Fibroblast of villous mesenchyme (primary cell): ENCODE results near the gene HSD17B8. TPM values are rescaled to one million over a fixed set of nuclear protein-coding genes. Genes with fewer than 3 reads are reported as not detected.

ENCODE experiments used
- DNase-seq: peaks from one replicate; pipeline ENCODE4 v3.0.0-alpha.2; 2010; ENCODE audit warnings: low read depth
- H3K4me3 ChIP-seq: 2 replicates; pipeline ENCODE4 v1.5.1; 2011; ENCODE audit warnings: low read depth, mild to moderate bottlenecking, low read length
- CTCF ChIP-seq: IDR thresholded peaks from 2 replicates; pipeline ENCODE4 v1.5.1; 2012; ENCODE audit warnings: low read depth, mild to moderate bottlenecking, low read length; ENCODE audit not compliant: insufficient read depth
- small RNA-seq: library from RNA; depleted of rRNA; stranded (forward); fragments of <200 nt; gene quantifications from one replicate; pipeline ENCODE3, GENCODE V24; 2012
- total RNA-seq: library from RNA; depleted of rRNA; stranded (reverse); fragments of >200 nt; gene quantifications from 2 replicates; pipeline ENCODE4 v1.2.3, GENCODE V29; 2012

Gene HSD17B8
- total RNA-seq, 1 donor: 4.7 TPM

GRCh38 chr6:33252759-33253158 lies 48.3 kb downstream of the HSD17B8 start:
- DNase-seq: no peak
- H3K4me3 ChIP-seq: no peak overlapping the region
- TF ChIP-seq CTCF: no peak

DNA sequence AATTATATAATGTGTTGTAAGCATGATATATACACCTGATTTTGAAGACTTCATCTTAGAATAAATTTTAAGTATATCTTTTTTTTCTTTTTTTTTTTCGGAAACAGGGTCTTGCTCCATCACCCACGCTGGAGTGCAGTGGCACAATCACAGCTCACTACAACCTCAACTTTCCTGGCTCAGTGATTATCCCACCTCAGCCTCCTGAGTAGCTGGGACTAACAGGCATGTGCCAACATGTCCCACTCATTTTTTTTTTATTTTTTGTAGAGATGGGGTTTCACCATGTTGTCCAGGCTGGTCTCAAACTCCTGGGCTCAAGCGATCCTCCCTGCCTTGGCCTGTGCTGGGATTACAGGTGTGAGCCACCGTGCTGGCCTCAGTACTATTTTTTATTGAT lies 50.1 kb downstream of the HSD17B8 start:
- DNase-seq: no peak
- H3K4me3 ChIP-seq: no peak overlapping the region
- TF ChIP-seq CTCF: no peak

Small RNA genes within 50 kb of the gene (small RNA-seq; reads per million reads assigned to genes)
- gene MIR219A1 (0.28 reads per million), gene RNY4P10 (not detected)

Other genes with a start within 250 kb of the HSD17B8 start
- 126 and 146 TPM in 2 replicates for gene BRD2, start 236.1 kb upstream of the HSD17B8 start, total RNA-seq
- gene HLA-DOA, start 195.1 kb upstream of the HSD17B8 start, total RNA-seq: not detected in 2 replicates
- gene HLA-DPA1, start 131.0 kb upstream of the HSD17B8 start, total RNA-seq: 0.43 and 0.97 TPM in 2 replicates
- 5.5 and 9.1 TPM in 2 replicates for gene HLA-DPB1, start 128.7 kb upstream of the HSD17B8 start, total RNA-seq
- under 0.01 and 0.32 TPM in 2 replicates for gene COL11A2, start 12.2 kb upstream of the HSD17B8 start, total RNA-seq
- gene RXRB, start 4.0 kb upstream of the HSD17B8 start, total RNA-seq: 16.8 and 22.5 TPM in 2 replicates
- 142 and 143 TPM in 2 replicates for gene SLC39A7, start 3.8 kb upstream of the HSD17B8 start, total RNA-seq
- gene RING1, start 3.8 kb downstream of the HSD17B8 start, total RNA-seq: 27.2 and 43.8 TPM in 2 replicates
- 35.4 and 38.9 TPM in 2 replicates for gene VPS52, start 67.2 kb downstream of the HSD17B8 start, total RNA-seq
- gene RPS18, start 67.4 kb downstream of the HSD17B8 start, total RNA-seq: 1,877 and 2,083 TPM in 2 replicates
- 2.6 and 5.5 TPM in 2 replicates for gene B3GALT4, start 72.5 kb downstream of the HSD17B8 start, total RNA-seq
- 99.7 and 108 TPM in 2 replicates for gene WDR46, start 84.6 kb downstream of the HSD17B8 start, total RNA-seq
- gene PFDN6, start 84.9 kb downstream of the HSD17B8 start, total RNA-seq: 26.4 and 34.5 TPM in 2 replicates
- 13.0 and 23.2 TPM in 2 replicates for gene RGL2, start 94.3 kb downstream of the HSD17B8 start, total RNA-seq
- 125 and 132 TPM in 2 replicates for gene TAPBP, start 109.4 kb downstream of the HSD17B8 start, total RNA-seq
- 14.8 and 16.0 TPM in 2 replicates for gene ZBTB22, start 113.1 kb downstream of the HSD17B8 start, total RNA-seq
- 39.6 and 58.7 TPM in 2 replicates for gene DAXX, start 118.3 kb downstream of the HSD17B8 start, total RNA-seq
- 20.0 and 34.5 TPM in 2 replicates for gene KIFC1, start 187.2 kb downstream of the HSD17B8 start, total RNA-seq
- 21.6 and 30.2 TPM in 2 replicates for gene PHF1, start 206.4 kb downstream of the HSD17B8 start, total RNA-seq
- gene CUTA, start 213.5 kb downstream of the HSD17B8 start, total RNA-seq: 155 and 201 TPM in 2 replicates
- gene SYNGAP1, start 215.4 kb downstream of the HSD17B8 start, total RNA-seq: 6.4 and 7.8 TPM in 2 replicates
- gene ZBTB9, start 249.9 kb downstream of the HSD17B8 start, total RNA-seq: 4.7 and 5.2 TPM in 2 replicates